GM13976 (cell line): ENCODE results near the gene NEGR1.

Experiments
- DNase-seq: peaks from one replicate; pipeline ENCODE4 v3.0.0; 2012; ENCODE audit warnings: low spot score
- in situ Hi-C: fragments of 300-500 bp; cut with MboI; formaldehyde crosslinking; loops from one replicate; pipeline ENCODE4 v1.12.0; 2022; ENCODE audit warnings: low sequenced_read_pairs, mixed read lengths, inconsistent platforms; ENCODE audit not compliant: unreplicated experiment
- TF ChIP-seq, protein P1 (sequence below): IDR thresholded peaks from 2 replicates; pipeline ENCODE4 v1.5.1; 2012; ENCODE audit warnings: borderline replicate concordance, mild to moderate bottlenecking; ENCODE audit not compliant: insufficient read depth; ENCODE audit errors: extremely low read depth, missing control alignments, control extremely low read depth

The NEGR1 gene

DNA sequence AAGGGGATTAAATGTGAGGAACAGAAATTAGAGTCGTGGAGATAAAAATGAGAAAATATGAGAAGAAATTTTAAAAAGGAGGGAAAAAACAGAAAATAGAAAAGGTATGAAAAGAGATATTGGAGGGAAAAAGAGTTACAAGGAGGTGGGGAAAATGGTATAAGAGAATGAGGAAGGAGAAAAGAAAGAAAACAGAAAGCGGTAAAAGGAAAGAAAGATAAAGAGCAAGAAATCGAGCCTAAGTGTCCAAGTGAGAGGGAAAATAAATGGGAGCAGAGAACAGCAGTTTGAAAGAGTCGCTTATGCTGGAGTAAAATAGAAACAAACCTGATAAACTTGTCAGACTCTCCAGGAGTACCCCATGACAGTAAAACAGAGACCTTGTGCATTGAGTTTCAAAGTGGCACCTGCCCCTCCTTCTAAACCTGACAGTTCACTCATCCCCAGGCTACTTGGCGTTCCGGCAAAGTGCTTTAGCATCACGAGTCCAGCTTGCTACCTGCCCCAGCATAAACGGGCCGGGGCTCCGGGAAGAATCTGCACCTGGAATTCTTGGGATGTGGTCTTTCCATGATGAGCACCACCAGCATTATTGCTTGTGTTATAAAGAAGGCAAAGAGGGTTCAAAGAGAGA lies 585 bp downstream of the NEGR1 start:
- TF ChIP-seq, protein P1, sequence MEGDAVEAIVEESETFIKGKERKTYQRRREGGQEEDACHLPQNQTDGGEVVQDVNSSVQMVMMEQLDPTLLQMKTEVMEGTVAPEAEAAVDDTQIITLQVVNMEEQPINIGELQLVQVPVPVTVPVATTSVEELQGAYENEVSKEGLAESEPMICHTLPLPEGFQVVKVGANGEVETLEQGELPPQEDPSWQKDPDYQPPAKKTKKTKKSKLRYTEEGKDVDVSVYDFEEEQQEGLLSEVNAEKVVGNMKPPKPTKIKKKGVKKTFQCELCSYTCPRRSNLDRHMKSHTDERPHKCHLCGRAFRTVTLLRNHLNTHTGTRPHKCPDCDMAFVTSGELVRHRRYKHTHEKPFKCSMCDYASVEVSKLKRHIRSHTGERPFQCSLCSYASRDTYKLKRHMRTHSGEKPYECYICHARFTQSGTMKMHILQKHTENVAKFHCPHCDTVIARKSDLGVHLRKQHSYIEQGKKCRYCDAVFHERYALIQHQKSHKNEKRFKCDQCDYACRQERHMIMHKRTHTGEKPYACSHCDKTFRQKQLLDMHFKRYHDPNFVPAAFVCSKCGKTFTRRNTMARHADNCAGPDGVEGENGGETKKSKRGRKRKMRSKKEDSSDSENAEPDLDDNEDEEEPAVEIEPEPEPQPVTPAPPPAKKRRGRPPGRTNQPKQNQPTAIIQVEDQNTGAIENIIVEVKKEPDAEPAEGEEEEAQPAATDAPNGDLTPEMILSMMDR = no peak
- DNase-seq = no peak
- in situ Hi-C loops = no loop called here

- no peak for DNase-seq
- in situ Hi-C loops = no loop called here
- TF ChIP-seq, protein P1 = no peak
Measured at GRCh38 chr1:72281144-72281543, 1.2 kb downstream of the NEGR1 start.

- in situ Hi-C loops = no loop called here
- TF ChIP-seq, protein P1 = no peak
- DNase-seq = no peak
Measured at GRCh38 chr1:72280711-72281110, 1.6 kb downstream of the NEGR1 start.

- in situ Hi-C loops = no loop called here
- DNase-seq = no peak
- TF ChIP-seq, protein P1 = no peak
Measured at GRCh38 chr1:72280131-72280530, 2.2 kb downstream of the NEGR1 start.

GRCh38 chr1:72278461-72278860 lies 3.9 kb downstream of the NEGR1 start:
- DNase-seq = no peak
- in situ Hi-C loops = no loop called here
- TF ChIP-seq, protein P1 = no peak

GRCh38 chr1:72271555-72272085 lies 10.7 kb downstream of the NEGR1 start:
- TF ChIP-seq, protein P1 = no peak
- in situ Hi-C loops = no loop called here
- no peak for DNase-seq
